ENCODE results near the gene MTHFSD.

The MTHFSD gene

GRCh38 chr16:86541560-86541959, 13.5 kb downstream of the MTHFSD start:
- TF ChIP-seq CTCF (IDR thresholded peaks at IDR 0.05; ENCODE audit: low read length) (no peak), EZH2phosphoT487 (IDR thresholded peaks at IDR 0.05; ENCODE audit: low read length) (no peak), EZH2 (optimal IDR thresholded peaks at IDR 0.05; ENCODE audit: low read depth, low read length) (no peak)
- H3K9ac ChIP-seq (ENCODE audit: low read length), result no peak overlapping the region
- H3F3A ChIP-seq (ENCODE audit: insufficient read depth, low read length), result no peaks in the 10 kb centered on the region

GRCh38 chr16:86540894-86541293, 14.1 kb downstream of the MTHFSD start:
- no peak overlapping the region for H3K9ac ChIP-seq (ENCODE audit: low read length)
- no peak overlapping the region for H3K4me2 ChIP-seq (ENCODE audit: low read depth, low read length)
- no peaks in the 10 kb centered on the region for H3K9me2 ChIP-seq (replicated peaks; ENCODE audit: insufficient read depth, low read length)
- H3K36me3 ChIP-seq (replicated peaks; ENCODE audit: insufficient read depth, low read length), result no peaks in the 10 kb centered on the region
- no peak for DNase-seq
- no peaks in the 10 kb centered on the region for H3K4me1 ChIP-seq (ENCODE audit: low read length)
- H4K20me1 ChIP-seq (ENCODE audit: insufficient read depth, low read length), result no peaks in the 10 kb centered on the region
- no peaks in the 10 kb centered on the region for H3K27me3 ChIP-seq (replicated peaks; ENCODE audit: insufficient read depth, low read length)
- no peaks in the 10 kb centered on the region for H3K9me3 ChIP-seq (replicated peaks; ENCODE audit: insufficient read depth, low read length)
- H2AFZ ChIP-seq (ENCODE audit: low read length), result no peak overlapping the region
- H3F3A ChIP-seq (ENCODE audit: insufficient read depth, low read length), result no peaks in the 10 kb centered on the region
- no peak overlapping the region for H3K4me3 ChIP-seq (ENCODE audit: low read length)
- no peaks in the 10 kb centered on the region for H3K79me2 ChIP-seq (ENCODE audit: low read length)
- TF ChIP-seq EZH2phosphoT487 (IDR thresholded peaks at IDR 0.05; ENCODE audit: low read length) (no peak), CTCF (IDR thresholded peaks at IDR 0.05; ENCODE audit: low read length) (no peak), EZH2 (optimal IDR thresholded peaks at IDR 0.05; ENCODE audit: low read depth, low read length) (no peak)
- no peak overlapping the region for H3K27ac ChIP-seq (ENCODE audit: low read length)

More at GRCh38 chr16:86541560-86541959, 13.5 kb downstream of the MTHFSD start:
- Histone ChIP-seq H3K4me2 (ENCODE audit: low read depth, low read length) (no peak overlapping the region), H3K9me3 (replicated peaks; ENCODE audit: insufficient read depth, low read length) (no peaks in the 10 kb centered on the region), H3K4me1 (ENCODE audit: low read length) (no peaks in the 10 kb centered on the region), H4K20me1 (ENCODE audit: insufficient read depth, low read length) (no peaks in the 10 kb centered on the region), H2AFZ (ENCODE audit: low read length) (no peak overlapping the region), H3K36me3 (replicated peaks; ENCODE audit: insufficient read depth, low read length) (no peaks in the 10 kb centered on the region), H3K79me2 (ENCODE audit: low read length) (no peaks in the 10 kb centered on the region), H3K27me3 (replicated peaks; ENCODE audit: insufficient read depth, low read length) (no peaks in the 10 kb centered on the region), H3K27ac (ENCODE audit: low read length) (no peak overlapping the region), H3K4me3 (ENCODE audit: low read length) (no peak overlapping the region), H3K9me2 (replicated peaks; ENCODE audit: insufficient read depth, low read length) (no peaks in the 10 kb centered on the region)
- no peak for DNase-seq

GRCh38 chr16:86538196-86538780, 16.7 kb downstream of the MTHFSD start:
- no peaks in the 10 kb centered on the region for H3K9me3 ChIP-seq (replicated peaks; ENCODE audit: insufficient read depth, low read length)
- no peaks in the 10 kb centered on the region for H3K79me2 ChIP-seq (ENCODE audit: low read length)
- no peak overlapping the region for H3K9ac ChIP-seq (ENCODE audit: low read length)
- no peak overlapping the region for H3K4me2 ChIP-seq (ENCODE audit: low read depth, low read length)
- no peaks in the 10 kb centered on the region for H3K9me2 ChIP-seq (replicated peaks; ENCODE audit: insufficient read depth, low read length)
- H4K20me1 ChIP-seq (ENCODE audit: insufficient read depth, low read length), result no peaks in the 10 kb centered on the region
- no peaks in the 10 kb centered on the region for H3K36me3 ChIP-seq (replicated peaks; ENCODE audit: insufficient read depth, low read length)
- H3K27ac ChIP-seq (ENCODE audit: low read length), result no peak overlapping the region
- no peak for DNase-seq
- H3K4me3 ChIP-seq (ENCODE audit: low read length), result no peak overlapping the region
- H3F3A ChIP-seq (ENCODE audit: insufficient read depth, low read length), result no peaks in the 10 kb centered on the region
- no peak overlapping the region for H2AFZ ChIP-seq (ENCODE audit: low read length)
- no peaks in the 10 kb centered on the region for H3K4me1 ChIP-seq (ENCODE audit: low read length)
- TF ChIP-seq EZH2phosphoT487 (IDR thresholded peaks at IDR 0.05; ENCODE audit: low read length) (no peak), EZH2 (optimal IDR thresholded peaks at IDR 0.05; ENCODE audit: low read depth, low read length) (no peak), CTCF (IDR thresholded peaks at IDR 0.05; ENCODE audit: low read length) (no peak)
- H3K27me3 ChIP-seq (replicated peaks; ENCODE audit: insufficient read depth, low read length), result no peaks in the 10 kb centered on the region

Data from MM.1S (cell line).